Measurements from ENCODE around the gene KDM2B. TPM values are rescaled to one million over a fixed set of nuclear protein-coding genes. Genes with fewer than 3 reads are reported as not detected.

The KDM2B gene
- total RNA-seq, 4 donors from 2014 or later: 14.8 to 27.0 (median 16.7) TPM

DNA sequence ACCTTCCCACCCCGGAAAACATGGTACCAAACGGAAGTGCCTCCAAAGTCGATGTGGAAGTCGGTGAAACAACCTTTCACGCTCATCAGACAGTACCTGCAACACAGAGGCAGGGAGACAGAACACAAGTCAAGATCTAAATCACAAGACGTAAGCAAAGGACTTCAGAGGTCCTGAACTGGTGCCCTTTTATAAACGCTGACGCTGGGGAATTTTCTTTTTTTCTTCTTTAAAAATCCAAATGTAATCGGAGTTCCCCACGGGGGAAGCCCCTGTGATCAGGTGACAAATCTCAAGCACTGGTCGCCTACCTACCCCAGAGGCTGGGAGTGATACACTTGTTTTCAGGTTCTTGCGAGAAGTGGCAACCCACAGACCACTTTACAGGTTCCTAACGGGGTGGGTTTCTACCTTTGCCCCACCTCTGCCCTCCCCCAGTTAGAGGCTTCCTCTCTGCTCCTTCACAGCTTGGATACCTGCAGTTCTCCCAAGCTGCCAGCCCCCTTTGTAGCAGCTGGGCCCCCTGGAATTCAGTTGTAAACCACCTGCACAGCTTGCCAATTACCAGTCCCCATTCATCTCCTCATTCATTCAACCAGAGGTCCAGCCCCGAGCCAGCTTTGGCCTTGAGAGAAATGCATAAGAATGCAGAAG is 46.2 kb downstream of the KDM2B start:
- DNase-seq (ENCODE audit: low spot score) (no peak), ATAC-seq (ENCODE audit: low FRiP score) (no peak)
- TF ChIP-seq, protein P1, sequence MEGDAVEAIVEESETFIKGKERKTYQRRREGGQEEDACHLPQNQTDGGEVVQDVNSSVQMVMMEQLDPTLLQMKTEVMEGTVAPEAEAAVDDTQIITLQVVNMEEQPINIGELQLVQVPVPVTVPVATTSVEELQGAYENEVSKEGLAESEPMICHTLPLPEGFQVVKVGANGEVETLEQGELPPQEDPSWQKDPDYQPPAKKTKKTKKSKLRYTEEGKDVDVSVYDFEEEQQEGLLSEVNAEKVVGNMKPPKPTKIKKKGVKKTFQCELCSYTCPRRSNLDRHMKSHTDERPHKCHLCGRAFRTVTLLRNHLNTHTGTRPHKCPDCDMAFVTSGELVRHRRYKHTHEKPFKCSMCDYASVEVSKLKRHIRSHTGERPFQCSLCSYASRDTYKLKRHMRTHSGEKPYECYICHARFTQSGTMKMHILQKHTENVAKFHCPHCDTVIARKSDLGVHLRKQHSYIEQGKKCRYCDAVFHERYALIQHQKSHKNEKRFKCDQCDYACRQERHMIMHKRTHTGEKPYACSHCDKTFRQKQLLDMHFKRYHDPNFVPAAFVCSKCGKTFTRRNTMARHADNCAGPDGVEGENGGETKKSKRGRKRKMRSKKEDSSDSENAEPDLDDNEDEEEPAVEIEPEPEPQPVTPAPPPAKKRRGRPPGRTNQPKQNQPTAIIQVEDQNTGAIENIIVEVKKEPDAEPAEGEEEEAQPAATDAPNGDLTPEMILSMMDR (IDR thresholded peaks at IDR 0.05): no peak

DNA sequence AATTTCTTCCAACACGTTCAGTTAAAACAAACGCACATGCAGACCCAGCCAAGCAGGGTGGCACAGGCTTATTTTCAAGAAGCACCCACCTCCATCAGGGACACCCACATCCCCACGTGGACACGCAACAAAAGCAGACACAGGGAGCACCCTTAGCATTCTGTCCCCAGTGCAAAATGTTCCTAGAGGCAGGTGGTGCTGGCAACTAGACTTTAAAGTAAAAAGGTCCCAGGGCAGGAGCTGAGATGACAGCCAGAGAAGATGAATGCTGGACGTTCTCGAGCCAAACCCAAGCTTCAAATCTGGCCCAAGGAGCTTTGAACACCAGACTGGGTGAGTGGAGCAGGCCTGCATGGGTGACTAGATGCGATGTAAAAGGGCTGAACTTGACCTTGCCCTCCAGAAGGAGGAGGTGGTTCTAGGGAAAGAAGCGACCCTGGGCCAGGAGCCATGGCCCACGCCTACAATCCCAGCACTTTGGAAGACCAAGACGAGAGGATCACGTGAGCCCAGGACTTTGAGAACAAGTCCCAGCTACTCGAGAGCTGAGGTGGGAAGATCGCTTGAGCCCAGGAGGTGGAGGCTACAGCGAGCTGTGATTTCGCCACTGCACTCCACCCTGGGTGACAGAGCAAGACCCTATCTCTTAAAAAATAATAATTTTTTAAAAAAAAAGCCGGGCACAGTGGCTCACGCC is 47.3 kb downstream of the KDM2B start:
- ATAC-seq (ENCODE audit: low FRiP score) (no peak), DNase-seq (ENCODE audit: low spot score) (no peak)
- TF ChIP-seq, protein P1 (IDR thresholded peaks at IDR 0.05): no peak

DNA sequence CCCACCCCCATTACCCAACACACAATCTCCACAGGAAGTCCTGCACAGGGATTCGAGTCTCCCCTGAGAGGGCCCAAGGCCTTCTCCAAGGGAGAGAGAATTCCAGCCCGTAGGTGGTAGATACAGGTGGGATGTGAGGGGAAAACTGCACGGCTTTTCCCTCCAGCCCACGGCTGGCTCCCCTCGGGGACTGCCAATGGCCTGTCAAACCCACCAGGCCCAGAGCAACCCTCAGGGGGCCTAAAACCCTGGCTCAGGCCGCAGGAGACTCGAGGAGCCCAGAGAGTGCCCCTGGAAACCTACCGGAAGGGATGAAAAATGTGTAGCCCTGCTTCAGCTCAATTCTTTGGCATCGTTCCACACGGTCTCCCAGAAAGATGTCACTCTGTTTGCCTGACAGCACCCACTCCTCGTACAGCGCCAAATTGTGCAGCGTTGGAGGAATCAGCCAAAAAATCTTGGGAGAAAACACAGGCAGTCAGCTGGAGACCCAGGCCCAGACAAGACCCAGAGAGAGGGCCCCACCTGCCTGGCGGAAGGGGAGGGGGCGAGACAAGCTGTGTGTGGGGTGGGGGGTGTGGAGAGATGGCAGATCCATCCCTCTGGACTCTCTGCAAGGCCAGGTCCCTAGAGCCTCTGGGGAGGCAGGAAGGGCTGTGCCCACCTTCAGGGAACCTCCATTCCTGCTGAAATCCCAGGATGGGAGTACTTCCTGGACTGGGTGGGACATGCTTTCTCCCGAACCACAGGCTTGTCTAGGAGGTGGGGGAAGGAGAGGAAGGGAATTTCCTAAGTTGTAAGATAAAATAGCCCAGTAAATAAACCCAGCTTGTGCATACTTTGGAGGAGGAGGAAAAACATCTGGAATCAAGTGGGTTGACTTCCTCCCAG is 48.1 kb downstream of the KDM2B start:
- ATAC-seq (ENCODE audit: low FRiP score) (no peak), DNase-seq (ENCODE audit: low spot score) (no peak)
- TF ChIP-seq, protein P1 (IDR thresholded peaks at IDR 0.05): no peak

DNA sequence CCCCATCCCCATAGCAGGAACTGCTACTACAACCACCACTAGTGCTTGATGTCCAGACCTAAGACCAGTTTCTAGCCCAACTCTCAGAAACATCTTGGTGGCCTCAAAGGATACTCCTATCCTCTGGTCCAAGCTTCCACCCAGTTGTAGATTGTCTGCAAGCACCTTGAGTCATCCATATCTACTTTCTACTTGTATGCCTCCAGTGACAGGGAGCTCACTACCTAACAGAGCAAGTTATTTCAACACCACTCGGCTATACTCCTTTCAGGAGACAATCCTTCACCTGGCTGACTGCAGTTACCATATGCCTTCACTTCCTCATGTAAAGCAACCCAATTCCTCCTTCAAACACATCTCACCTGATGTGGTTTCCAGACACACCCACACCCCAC is 49.5 kb downstream of the KDM2B start:
- no peak for DNase-seq (ENCODE audit: low spot score)
- TF ChIP-seq, protein P1 (IDR thresholded peaks at IDR 0.05): no peak
- ATAC-seq (ENCODE audit: low FRiP score): no peak

DNA sequence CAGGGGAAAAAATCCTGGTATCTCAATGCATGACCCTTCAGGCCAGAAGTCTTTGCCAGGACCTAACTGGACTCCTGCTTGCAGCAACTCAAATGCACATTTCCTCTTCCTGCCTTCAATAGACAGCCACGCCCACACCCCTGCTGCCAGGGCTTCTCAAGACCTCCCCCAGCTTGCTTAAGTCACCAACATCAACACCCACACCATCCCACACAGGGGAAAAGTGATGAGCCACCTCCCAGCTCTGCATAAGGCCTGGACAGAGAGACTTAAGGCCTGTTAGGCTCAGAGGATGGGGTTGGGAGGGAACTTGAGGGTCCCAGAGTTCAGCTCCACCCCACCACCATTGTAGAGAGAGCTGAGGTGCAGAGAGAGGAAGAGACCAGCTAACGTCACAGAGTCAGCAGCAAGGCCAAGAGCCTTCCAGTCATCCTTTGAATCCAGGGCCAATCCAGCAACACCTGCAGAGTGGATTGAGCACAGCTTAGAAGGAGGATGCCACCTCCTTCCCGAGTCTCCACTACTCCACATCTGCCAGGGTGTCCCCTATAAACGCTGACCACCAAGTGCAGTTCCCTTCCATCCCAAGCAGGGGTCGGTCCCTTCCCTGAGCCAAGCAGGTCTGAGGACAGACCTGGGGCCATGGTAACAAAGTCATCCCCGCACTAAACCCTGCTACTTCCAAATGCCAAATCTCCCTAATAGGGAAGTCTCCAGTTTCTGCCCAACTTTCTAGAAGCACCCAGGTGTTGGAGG is 50.0 kb downstream of the KDM2B start:
- peak; percentile 45 for DNase-seq (ENCODE audit: low spot score)
- peak; percentile 84 for ATAC-seq (ENCODE audit: low FRiP score)
- TF ChIP-seq, protein P1 (IDR thresholded peaks at IDR 0.05): no peak

DNA sequence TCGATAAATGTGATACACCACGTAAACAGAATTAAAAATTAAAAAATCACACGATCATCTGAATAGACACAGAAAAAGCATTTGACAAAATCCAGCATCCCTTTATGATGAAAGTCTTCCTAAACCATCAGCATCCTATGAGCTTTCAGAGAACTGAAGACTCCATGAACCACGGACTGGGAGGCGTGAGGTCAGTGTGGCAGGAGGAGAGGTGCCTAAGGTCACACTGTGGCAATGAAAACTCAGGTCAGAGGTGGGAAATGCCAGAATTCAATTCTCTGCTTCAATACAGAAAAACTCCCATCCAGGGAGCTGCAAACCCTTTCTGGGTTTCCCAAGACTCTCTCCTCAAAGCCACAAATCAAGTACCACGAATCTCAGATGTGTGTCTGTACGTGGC is 51.6 kb downstream of the KDM2B start:
- ATAC-seq (ENCODE audit: low FRiP score) (no peak), DNase-seq (ENCODE audit: low spot score) (no peak)
- TF ChIP-seq, protein P1 (IDR thresholded peaks at IDR 0.05): no peak

All from omental fat pad (tissue), 4 donors.